Measurements from ENCODE around the gene SUCLG2.

GRCh38 chr3:67375976-67376375, 278.4 kb downstream of the SUCLG2 start:
- TF ChIP-seq, protein P1, sequence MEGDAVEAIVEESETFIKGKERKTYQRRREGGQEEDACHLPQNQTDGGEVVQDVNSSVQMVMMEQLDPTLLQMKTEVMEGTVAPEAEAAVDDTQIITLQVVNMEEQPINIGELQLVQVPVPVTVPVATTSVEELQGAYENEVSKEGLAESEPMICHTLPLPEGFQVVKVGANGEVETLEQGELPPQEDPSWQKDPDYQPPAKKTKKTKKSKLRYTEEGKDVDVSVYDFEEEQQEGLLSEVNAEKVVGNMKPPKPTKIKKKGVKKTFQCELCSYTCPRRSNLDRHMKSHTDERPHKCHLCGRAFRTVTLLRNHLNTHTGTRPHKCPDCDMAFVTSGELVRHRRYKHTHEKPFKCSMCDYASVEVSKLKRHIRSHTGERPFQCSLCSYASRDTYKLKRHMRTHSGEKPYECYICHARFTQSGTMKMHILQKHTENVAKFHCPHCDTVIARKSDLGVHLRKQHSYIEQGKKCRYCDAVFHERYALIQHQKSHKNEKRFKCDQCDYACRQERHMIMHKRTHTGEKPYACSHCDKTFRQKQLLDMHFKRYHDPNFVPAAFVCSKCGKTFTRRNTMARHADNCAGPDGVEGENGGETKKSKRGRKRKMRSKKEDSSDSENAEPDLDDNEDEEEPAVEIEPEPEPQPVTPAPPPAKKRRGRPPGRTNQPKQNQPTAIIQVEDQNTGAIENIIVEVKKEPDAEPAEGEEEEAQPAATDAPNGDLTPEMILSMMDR (IDR thresholded peaks at IDR 0.05 in 2 of 3, conservative IDR thresholded peaks at IDR 0.05 in 1 of 3; ENCODE audit: control insufficient read depth in 2 of 3, extremely low read depth in 1 of 3, insufficient read depth in 1 of 3, low read depth in 3 of 3, low read length in 3 of 3) = no peak
- no peak for TF ChIP-seq PML (IDR thresholded peaks at IDR 0.05; ENCODE audit: low read length)
- TF ChIP-seq ZNF274 (IDR thresholded peaks at IDR 0.05; ENCODE audit: insufficient read depth, insufficient read length) = no peak
- no peak for TF ChIP-seq CHD2 (IDR thresholded peaks at IDR 0.05; ENCODE audit: borderline replicate concordance, low read depth, low read length)
- no peak for TF ChIP-seq NRF1 (conservative IDR thresholded peaks at IDR 0.05; ENCODE audit: low read depth, low read length)
- TF ChIP-seq TCF7 (IDR thresholded peaks at IDR 0.05; ENCODE audit: borderline replicate concordance) = no peak
- no peak for TF ChIP-seq CREB1 (IDR thresholded peaks at IDR 0.05; ENCODE audit: low read depth)
- TF ChIP-seq, protein P2, sequence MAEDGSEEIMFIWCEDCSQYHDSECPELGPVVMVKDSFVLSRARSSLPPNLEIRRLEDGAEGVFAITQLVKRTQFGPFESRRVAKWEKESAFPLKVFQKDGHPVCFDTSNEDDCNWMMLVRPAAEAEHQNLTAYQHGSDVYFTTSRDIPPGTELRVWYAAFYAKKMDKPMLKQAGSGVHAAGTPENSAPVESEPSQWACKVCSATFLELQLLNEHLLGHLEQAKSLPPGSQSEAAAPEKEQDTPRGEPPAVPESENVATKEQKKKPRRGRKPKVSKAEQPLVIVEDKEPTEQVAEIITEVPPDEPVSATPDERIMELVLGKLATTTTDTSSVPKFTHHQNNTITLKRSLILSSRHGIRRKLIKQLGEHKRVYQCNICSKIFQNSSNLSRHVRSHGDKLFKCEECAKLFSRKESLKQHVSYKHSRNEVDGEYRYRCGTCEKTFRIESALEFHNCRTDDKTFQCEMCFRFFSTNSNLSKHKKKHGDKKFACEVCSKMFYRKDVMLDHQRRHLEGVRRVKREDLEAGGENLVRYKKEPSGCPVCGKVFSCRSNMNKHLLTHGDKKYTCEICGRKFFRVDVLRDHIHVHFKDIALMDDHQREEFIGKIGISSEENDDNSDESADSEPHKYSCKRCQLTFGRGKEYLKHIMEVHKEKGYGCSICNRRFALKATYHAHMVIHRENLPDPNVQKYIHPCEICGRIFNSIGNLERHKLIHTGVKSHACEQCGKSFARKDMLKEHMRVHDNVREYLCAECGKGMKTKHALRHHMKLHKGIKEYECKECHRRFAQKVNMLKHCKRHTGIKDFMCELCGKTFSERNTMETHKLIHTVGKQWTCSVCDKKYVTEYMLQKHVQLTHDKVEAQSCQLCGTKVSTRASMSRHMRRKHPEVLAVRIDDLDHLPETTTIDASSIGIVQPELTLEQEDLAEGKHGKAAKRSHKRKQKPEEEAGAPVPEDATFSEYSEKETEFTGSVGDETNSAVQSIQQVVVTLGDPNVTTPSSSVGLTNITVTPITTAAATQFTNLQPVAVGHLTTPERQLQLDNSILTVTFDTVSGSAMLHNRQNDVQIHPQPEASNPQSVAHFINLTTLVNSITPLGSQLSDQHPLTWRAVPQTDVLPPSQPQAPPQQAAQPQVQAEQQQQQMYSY (CRISPR knock-in tag; IDR thresholded peaks at IDR 0.05) = no peak
- no peak for TF ChIP-seq EED (IDR thresholded peaks at IDR 0.05; ENCODE audit: low read depth)
- TF ChIP-seq SPI1 (IDR thresholded peaks at IDR 0.05; ENCODE audit: borderline replicate concordance, insufficient read depth, low read depth, low read length) = no peak
